Uterus (tissue), 4 donors: ENCODE measurements around the gene PPP2R1B. TPM values are rescaled to one million over a fixed set of nuclear protein-coding genes. Genes with fewer than 3 reads are reported as not detected.

Source experiments
- DNase-seq, 2 donors: peaks; one replicate each; pipeline ENCODE4 v3.0.0-alpha.2; 2019 to 2020
- H3K27ac ChIP-seq, 2 donors: fragments of 200-600 bp; sonication (generic); 1 replicate in 1 of 2; 2 replicates in 1 of 2; pipeline ENCODE4 v1.5.1; 2016 to 2018
- H3K27me3 ChIP-seq, 2 donors: fragments of 200-600 bp; sonication (generic); one replicate each; pipeline ENCODE4 v1.5.1; 2018 to 2019; ENCODE audit warnings: control low read depth in 1 of 2
- H3K36me3 ChIP-seq, 2 donors: fragments of 200-600 bp; sonication (generic); one replicate each; pipeline ENCODE4 v1.5.1; 2019; ENCODE audit warnings: control low read depth in 1 of 2
- H3K4me1 ChIP-seq, 2 donors: fragments of 200-600 bp; sonication (generic); one replicate each; pipeline ENCODE4 v1.5.1; 2018 to 2019; ENCODE audit warnings: control low read depth in 1 of 2
- H3K4me3 ChIP-seq, 2 donors: fragments of 200-600 bp; sonication (generic); 1 replicate in 1 of 2; 2 replicates in 1 of 2; pipeline ENCODE4 v1.5.1; 2018 to 2019; ENCODE audit warnings: mild to moderate bottlenecking in 1 of 2
- H3K9me3 ChIP-seq, 2 donors: fragments of 200-600 bp; sonication (generic); one replicate each; pipeline ENCODE4 v1.5.1; 2019; ENCODE audit warnings: control low read depth in 1 of 2
- POLR2A ChIP-seq, 2 donors: fragments of 450-650 bp; IDR thresholded peaks; one replicate each; pipeline ENCODE4 v1.6.1; 2016; ENCODE audit warnings: antibody characterized with exemption in 2 of 2, mild to moderate bottlenecking in 1 of 2, moderate library complexity in 1 of 2
- intact Hi-C: fragments of 100-400 bp; cut with DNase I; formaldehyde crosslinking; loops from one replicate; pipeline ENCODE4 v1.15.1; 2023; ENCODE audit warnings: low total_unique reads
- total RNA-seq, 4 donors: library from RNA; depleted of rRNA in 3 of 4; stranded (reverse); fragments of >200 nt in 3 of 4; gene quantifications; one replicate each; pipeline versions ENCODE4 v1.1.0 to v1.2.4, GENCODE V29; 2014 to 2023
- TF ChIP-seq, protein P1 (sequence below), 4 experiments: fragments of 200-600 bp in 2 of 4; fragments of 450-650 bp in 2 of 4; sonication (generic) in 2 of 4; IDR thresholded peaks; one replicate each; pipeline ENCODE4 v1.5.1; 2016 to 2019; ENCODE audit warnings: antibody characterized with exemption in 4 of 4, mild to moderate bottlenecking in 2 of 4, moderate library complexity in 1 of 4
- donor health status: DM: yes; HTN: yes; CAD: no.

The PPP2R1B gene
- total RNA-seq, 4 donors from 2014 or later, result 12.0 to 30.0 (median 28.4) TPM

DNA sequence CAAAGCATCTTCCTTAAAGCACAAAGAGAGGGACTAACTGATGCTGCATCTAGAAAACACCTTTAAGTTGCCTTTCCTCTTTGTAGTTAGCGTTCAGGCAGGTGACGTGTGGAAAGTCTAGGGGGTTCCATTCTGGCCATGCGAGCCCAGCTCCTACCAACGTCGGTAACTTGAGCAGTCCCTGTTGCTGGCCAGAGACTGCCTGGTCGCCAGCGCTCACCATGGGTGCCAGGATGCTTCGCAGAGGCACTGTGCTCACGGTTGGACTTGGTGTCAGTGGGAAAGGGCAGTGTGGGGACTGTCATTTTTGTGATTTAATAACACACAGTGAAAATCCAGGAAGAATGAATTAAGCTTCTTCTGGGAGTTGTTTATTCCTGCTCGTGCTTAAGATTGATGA lies 40.6 kb downstream of the PPP2R1B start:
- no peaks in the 10 kb centered on the region for H3K4me1 ChIP-seq
- intact Hi-C loops, result no loop called here
- TF ChIP-seq, protein P1, sequence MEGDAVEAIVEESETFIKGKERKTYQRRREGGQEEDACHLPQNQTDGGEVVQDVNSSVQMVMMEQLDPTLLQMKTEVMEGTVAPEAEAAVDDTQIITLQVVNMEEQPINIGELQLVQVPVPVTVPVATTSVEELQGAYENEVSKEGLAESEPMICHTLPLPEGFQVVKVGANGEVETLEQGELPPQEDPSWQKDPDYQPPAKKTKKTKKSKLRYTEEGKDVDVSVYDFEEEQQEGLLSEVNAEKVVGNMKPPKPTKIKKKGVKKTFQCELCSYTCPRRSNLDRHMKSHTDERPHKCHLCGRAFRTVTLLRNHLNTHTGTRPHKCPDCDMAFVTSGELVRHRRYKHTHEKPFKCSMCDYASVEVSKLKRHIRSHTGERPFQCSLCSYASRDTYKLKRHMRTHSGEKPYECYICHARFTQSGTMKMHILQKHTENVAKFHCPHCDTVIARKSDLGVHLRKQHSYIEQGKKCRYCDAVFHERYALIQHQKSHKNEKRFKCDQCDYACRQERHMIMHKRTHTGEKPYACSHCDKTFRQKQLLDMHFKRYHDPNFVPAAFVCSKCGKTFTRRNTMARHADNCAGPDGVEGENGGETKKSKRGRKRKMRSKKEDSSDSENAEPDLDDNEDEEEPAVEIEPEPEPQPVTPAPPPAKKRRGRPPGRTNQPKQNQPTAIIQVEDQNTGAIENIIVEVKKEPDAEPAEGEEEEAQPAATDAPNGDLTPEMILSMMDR (IDR thresholded peaks at IDR 0.05), result no peak
- no peak for TF ChIP-seq POLR2A (IDR thresholded peaks at IDR 0.05)
- H3K27ac ChIP-seq, result no peak overlapping the region
- H3K4me3 ChIP-seq, result no peak overlapping the region
- DNase-seq, result no peak
- no peaks in the 10 kb centered on the region for H3K27me3 ChIP-seq
- no peaks in the 10 kb centered on the region for H3K9me3 ChIP-seq
- no peaks in the 10 kb centered on the region for H3K36me3 ChIP-seq

DNA sequence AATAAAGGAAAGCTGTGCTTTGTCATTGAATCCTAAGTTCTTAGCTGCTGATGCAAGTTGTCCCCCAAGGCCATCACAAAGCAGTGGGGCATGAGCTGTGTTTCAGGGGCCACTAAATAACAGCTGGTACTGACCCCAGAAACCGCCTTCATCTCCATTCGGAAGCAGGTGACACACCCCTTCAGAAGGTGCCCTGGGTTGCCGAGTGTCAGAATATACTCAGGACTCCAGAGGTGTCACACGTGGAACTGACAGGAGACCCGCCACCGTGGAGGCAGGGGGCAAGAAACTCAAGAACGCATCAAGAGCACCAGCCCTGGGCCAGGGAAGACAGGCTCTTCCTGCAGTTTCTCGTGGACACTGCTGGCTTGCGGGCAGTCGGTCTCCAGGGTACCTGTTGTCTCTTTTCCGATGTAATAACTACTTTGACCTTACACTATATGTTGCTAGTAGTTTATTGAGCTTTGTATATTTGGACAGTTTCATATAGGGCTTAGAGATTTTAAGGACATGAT lies 41.5 kb downstream of the PPP2R1B start:
- intact Hi-C loops, result no loop called here
- Histone ChIP-seq H3K27me3 (no peaks in the 10 kb centered on the region), H3K27ac (no peak overlapping the region), H3K4me1 (no peaks in the 10 kb centered on the region), H3K9me3 (no peaks in the 10 kb centered on the region), H3K4me3 (no peak overlapping the region), H3K36me3 (no peaks in the 10 kb centered on the region)
- TF ChIP-seq, protein P1 (IDR thresholded peaks at IDR 0.05), result no peak
- no peak for TF ChIP-seq POLR2A (IDR thresholded peaks at IDR 0.05)
- no peak for DNase-seq

GRCh38 chr11:111723595-111723994 lies 42.6 kb downstream of the PPP2R1B start:
- no peaks in the 10 kb centered on the region for H3K9me3 ChIP-seq
- H3K36me3 ChIP-seq, result no peaks in the 10 kb centered on the region
- no peaks in the 10 kb centered on the region for H3K27me3 ChIP-seq
- no peak overlapping the region for H3K4me3 ChIP-seq
- no peak overlapping the region for H3K27ac ChIP-seq
- TF ChIP-seq, protein P1 (IDR thresholded peaks at IDR 0.05), result no peak
- no peak for TF ChIP-seq POLR2A (IDR thresholded peaks at IDR 0.05)
- no peak for DNase-seq
- intact Hi-C loops, result no loop called here
- no peaks in the 10 kb centered on the region for H3K4me1 ChIP-seq

DNA sequence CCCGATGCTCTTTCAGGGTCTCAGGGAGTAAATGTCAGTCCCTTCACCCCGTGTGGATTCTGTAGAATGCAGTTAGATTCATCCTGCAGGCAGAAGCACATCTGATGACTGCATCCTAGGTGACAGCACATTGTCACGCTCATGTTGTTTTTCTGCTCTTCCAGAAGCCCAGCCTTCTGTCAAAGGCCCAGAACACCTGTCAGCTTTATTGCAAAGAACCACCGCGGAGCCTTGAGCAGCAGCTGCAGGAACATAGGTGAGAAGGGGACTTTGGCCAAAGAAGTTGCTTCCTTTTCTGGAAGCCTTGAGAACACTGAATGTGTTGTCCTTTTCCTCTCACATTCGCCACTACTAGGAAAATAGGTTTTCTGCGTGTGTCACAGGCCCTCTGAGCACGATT lies 43.7 kb downstream of the PPP2R1B start:
- Histone ChIP-seq H3K27me3 (no peaks in the 10 kb centered on the region), H3K36me3 (no peaks in the 10 kb centered on the region), H3K4me1 (no peaks in the 10 kb centered on the region), H3K4me3 (no peak overlapping the region), H3K9me3 (no peaks in the 10 kb centered on the region), H3K27ac (no peak overlapping the region)
- intact Hi-C loops, result no loop called here
- TF ChIP-seq, protein P1 (IDR thresholded peaks at IDR 0.05), result no peak
- TF ChIP-seq POLR2A (IDR thresholded peaks at IDR 0.05), result no peak
- DNase-seq, result no peak

GRCh38 chr11:111720801-111721494 lies 45.2 kb downstream of the PPP2R1B start:
- intact Hi-C loops, result no loop called here
- DNase-seq, result no peak
- no peak overlapping the region for H3K4me3 ChIP-seq
- no peaks in the 10 kb centered on the region for H3K4me1 ChIP-seq
- no peaks in the 10 kb centered on the region for H3K9me3 ChIP-seq
- no peaks in the 10 kb centered on the region for H3K36me3 ChIP-seq
- no peak overlapping the region for H3K27ac ChIP-seq
- H3K27me3 ChIP-seq, result no peaks in the 10 kb centered on the region
- TF ChIP-seq POLR2A (IDR thresholded peaks at IDR 0.05), result no peak
- TF ChIP-seq, protein P1 (IDR thresholded peaks at IDR 0.05), result no peak
